ENCODE measurements around the gene CERT1. TPM values are rescaled to one million over a fixed set of nuclear protein-coding genes. Genes with fewer than 3 reads are reported as not detected.
"Not testable (repeated sequence)": the region's sequence is repeated elsewhere in the genome, so short reads cannot be mapped to it uniquely, and the experiment has no call there.

CERT1 gene
- total RNA-seq, 2 experiments from 2014 or later = 33.9 to 39.3 TPM

GRCh38 chr5:75536694-75537360 is 25.4 kb upstream of the CERT1 start:
- POLR2A ChIA-PET = no interaction called here
- peaks cover 19% of the 10 kb centered on the region for H3K9me3 Mint-ChIP-seq

GRCh38 chr5:75536147-75536546 is 24.7 kb upstream of the CERT1 start:
- peaks cover 21% of the 10 kb centered on the region for H3K9me3 Mint-ChIP-seq
- POLR2A ChIA-PET = no interaction called here
- no peak overlapping the region for H3K4me3 Mint-ChIP-seq
- H3K27ac Mint-ChIP-seq = no peak overlapping the region
- ATAC-seq (ENCODE audit: low read depth) (no peak), DNase-seq (no peak)
- H3K4me1 Mint-ChIP-seq = peaks cover 6% of the 10 kb centered on the region
- no peaks in the 10 kb centered on the region for H3K27me3 Mint-ChIP-seq
- peaks cover 49% of the 10 kb centered on the region for H3K36me3 Mint-ChIP-seq

More at GRCh38 chr5:75536694-75537360, 25.4 kb upstream of the CERT1 start:
- Mint-ChIP-seq H3K4me1 (peaks cover 6% of the 10 kb centered on the region), H3K4me3 (no peak overlapping the region), H3K27ac (no peak overlapping the region), H3K27me3 (no peaks in the 10 kb centered on the region), H3K36me3 (peaks cover 46% of the 10 kb centered on the region)
- ATAC-seq (ENCODE audit: low read depth) (no peak), DNase-seq (no peak)

- no peaks in the 10 kb centered on the region for H3K27me3 Mint-ChIP-seq
- H3K36me3 Mint-ChIP-seq = peaks cover 48% of the 10 kb centered on the region
- no peak overlapping the region for H3K4me3 Mint-ChIP-seq
- H3K27ac Mint-ChIP-seq = no peak overlapping the region
- POLR2A ChIA-PET = no interaction called here
- DNase-seq (no peak), ATAC-seq (ENCODE audit: low read depth) (no peak)
- peaks cover 8% of the 10 kb centered on the region for H3K4me1 Mint-ChIP-seq
- peaks cover 21% of the 10 kb centered on the region for H3K9me3 Mint-ChIP-seq
Observed at GRCh38 chr5:75534734-75535133, 23.3 kb upstream of the CERT1 start.

GRCh38 chr5:75533716-75534115 is 22.3 kb upstream of the CERT1 start:
- H3K27ac Mint-ChIP-seq; DNase-seq; H3K4me1 Mint-ChIP-seq; ATAC-seq (ENCODE audit: low read depth); H3K4me3 Mint-ChIP-seq; POLR2A ChIA-PET; H3K27me3 Mint-ChIP-seq: not testable (repeated sequence)
- H3K36me3 Mint-ChIP-seq = peaks cover 51% of the 10 kb centered on the region
- H3K9me3 Mint-ChIP-seq = peaks cover 21% of the 10 kb centered on the region

DNA sequence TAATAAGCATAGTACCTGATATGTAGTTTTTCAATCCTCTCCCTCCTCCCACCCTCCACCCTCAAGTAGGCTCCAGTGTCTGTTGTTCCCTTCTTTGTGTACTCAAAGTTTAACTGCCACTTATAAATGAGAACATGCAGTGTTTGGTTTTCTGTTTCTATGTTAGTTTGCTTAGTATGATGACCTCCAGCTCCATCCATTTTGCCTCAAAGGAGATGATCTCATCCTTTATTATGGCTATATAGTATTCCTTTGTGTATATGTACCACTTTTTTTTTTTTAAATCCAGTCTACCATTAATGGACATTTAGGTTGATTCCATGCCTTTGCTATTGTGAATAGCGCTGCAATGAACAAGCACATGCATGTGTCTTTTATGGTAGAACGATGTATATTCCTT is 20.8 kb upstream of the CERT1 start:
- Mint-ChIP-seq H3K27ac (no peak overlapping the region), H3K27me3 (no peaks in the 10 kb centered on the region), H3K36me3 (peaks cover 49% of the 10 kb centered on the region), H3K4me1 (peaks cover 9% of the 10 kb centered on the region), H3K9me3 (peaks cover 21% of the 10 kb centered on the region), H3K4me3 (no peak overlapping the region)
- POLR2A ChIA-PET = no interaction called here
- DNase-seq (no peak), ATAC-seq (ENCODE audit: low read depth) (no peak)

- Mint-ChIP-seq H3K27me3 (no peaks in the 10 kb centered on the region), H3K36me3 (peaks cover 36% of the 10 kb centered on the region), H3K9me3 (peaks cover 11% of the 10 kb centered on the region), H3K4me3 (no peak overlapping the region), H3K4me1 (peaks cover 19% of the 10 kb centered on the region), H3K27ac (no peak overlapping the region)
- POLR2A ChIA-PET = no interaction called here
- DNase-seq (no peak), ATAC-seq (ENCODE audit: low read depth) (no peak)
Observed at GRCh38 chr5:75529185-75529584, 17.8 kb upstream of the CERT1 start.

DNA sequence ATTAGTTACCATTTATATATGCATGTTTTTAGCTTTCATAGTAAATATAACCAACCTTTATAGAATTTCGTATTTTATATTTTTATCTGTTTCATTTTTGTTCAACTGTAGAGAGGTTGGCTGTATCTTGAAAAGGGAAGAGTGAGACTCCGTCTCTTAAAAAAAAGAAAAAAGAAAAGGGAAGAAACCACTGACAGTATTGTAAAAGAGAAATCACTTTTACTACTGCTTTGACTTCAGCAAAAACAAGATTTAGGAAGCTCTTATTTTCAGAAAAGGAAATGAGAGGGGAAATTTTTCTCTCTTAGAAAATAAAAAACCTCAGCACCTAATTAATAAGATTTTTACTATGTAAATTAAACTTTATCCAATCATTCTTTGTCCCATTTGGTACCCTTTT is 14.6 kb upstream of the CERT1 start:
- ATAC-seq (ENCODE audit: low read depth) (no peak), DNase-seq (no peak)
- H3K4me3 Mint-ChIP-seq = no peak overlapping the region
- no peaks in the 10 kb centered on the region for H3K27me3 Mint-ChIP-seq
- H3K9me3 Mint-ChIP-seq = peaks cover 3% of the 10 kb centered on the region
- H3K4me1 Mint-ChIP-seq = peaks cover 28% of the 10 kb centered on the region
- POLR2A ChIA-PET = no interaction called here
- H3K36me3 Mint-ChIP-seq = peaks cover 27% of the 10 kb centered on the region
- no peak overlapping the region for H3K27ac Mint-ChIP-seq

- ATAC-seq (ENCODE audit: low read depth) (no peak), DNase-seq (no peak)
- Mint-ChIP-seq H3K4me3 (no peak overlapping the region), H3K4me1 (peaks cover 28% of the 10 kb centered on the region), H3K27me3 (no peaks in the 10 kb centered on the region), H3K36me3 (peaks cover 33% of the 10 kb centered on the region), H3K27ac (no peak overlapping the region), H3K9me3 (peaks cover 7% of the 10 kb centered on the region)
- POLR2A ChIA-PET = no interaction called here
Observed at GRCh38 chr5:75525344-75525743, 13.9 kb upstream of the CERT1 start.

GRCh38 chr5:75524591-75524990 is 13.2 kb upstream of the CERT1 start:
- H3K4me1 Mint-ChIP-seq = peaks cover 29% of the 10 kb centered on the region
- no peaks in the 10 kb centered on the region for H3K27me3 Mint-ChIP-seq
- no peak overlapping the region for H3K4me3 Mint-ChIP-seq
- H3K9me3 Mint-ChIP-seq = peaks cover 9% of the 10 kb centered on the region
- peaks cover 35% of the 10 kb centered on the region for H3K36me3 Mint-ChIP-seq
- POLR2A ChIA-PET = no interaction called here
- ATAC-seq (ENCODE audit: low read depth) = no peak
- H3K27ac Mint-ChIP-seq = no peak overlapping the region
- no peak for DNase-seq

GRCh38 chr5:75524071-75524470 is 12.6 kb upstream of the CERT1 start:
- POLR2A ChIA-PET = interaction anchor here (0.6 kb wide), 1 partner anchor 1203 kb away, joined by 4 read pairs; no protein-coding TSS in a partner anchor
- peaks cover 34% of the 10 kb centered on the region for H3K4me1 Mint-ChIP-seq
- H3K4me3 Mint-ChIP-seq = peak overlapping the region; percentile 23
- ATAC-seq (ENCODE audit: low read depth) (no peak), DNase-seq (no peak)
- no peaks in the 10 kb centered on the region for H3K27me3 Mint-ChIP-seq
- peaks cover 40% of the 10 kb centered on the region for H3K36me3 Mint-ChIP-seq
- peak overlapping the region; percentile 45 for H3K27ac Mint-ChIP-seq
- peaks cover 11% of the 10 kb centered on the region for H3K9me3 Mint-ChIP-seq

DNA sequence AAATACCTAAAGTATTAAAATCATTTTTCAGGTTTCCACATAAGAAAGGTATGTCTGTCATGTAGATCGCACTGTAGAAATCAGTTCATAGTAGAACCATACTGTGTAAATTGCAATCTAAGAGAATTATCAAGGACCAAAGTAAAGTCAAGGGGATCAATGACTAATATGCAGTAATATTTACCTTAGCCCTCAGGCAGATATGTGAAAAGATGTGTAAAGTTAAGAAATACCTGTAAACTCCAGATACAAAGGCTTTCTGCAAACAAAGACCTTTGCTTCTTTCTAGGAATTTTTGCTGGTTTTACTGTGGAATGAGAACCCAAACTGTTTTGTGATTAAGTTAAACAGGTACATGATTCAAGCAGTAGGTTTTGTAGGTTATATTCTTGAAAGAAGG is 11.8 kb upstream of the CERT1 start:
- POLR2A ChIA-PET = no interaction called here
- Mint-ChIP-seq H3K4me1 (peaks cover 33% of the 10 kb centered on the region), H3K27me3 (no peaks in the 10 kb centered on the region), H3K9me3 (peaks cover 11% of the 10 kb centered on the region), H3K4me3 (peak overlapping the region; percentile 23), H3K27ac (no peak overlapping the region), H3K36me3 (peaks cover 42% of the 10 kb centered on the region)
- no peak for ATAC-seq (ENCODE audit: low read depth)
- no peak for DNase-seq

GRCh38 chr5:75522542-75522941 is 11.1 kb upstream of the CERT1 start:
- H3K4me3 Mint-ChIP-seq = no peak overlapping the region
- POLR2A ChIA-PET = interaction anchor here (0.6 kb wide), 1 partner anchor 70 kb away, joined by 3 read pairs; no protein-coding TSS in a partner anchor
- peaks cover 47% of the 10 kb centered on the region for H3K36me3 Mint-ChIP-seq
- no peak for DNase-seq
- H3K27ac Mint-ChIP-seq = no peak overlapping the region
- no peak for ATAC-seq (ENCODE audit: low read depth)
- H3K9me3 Mint-ChIP-seq = peaks cover 11% of the 10 kb centered on the region
- peaks cover 34% of the 10 kb centered on the region for H3K4me1 Mint-ChIP-seq
- no peaks in the 10 kb centered on the region for H3K27me3 Mint-ChIP-seq

GRCh38 chr5:75522025-75522424 is 10.6 kb upstream of the CERT1 start:
- no peak for DNase-seq
- Mint-ChIP-seq H3K4me3 (no peak overlapping the region), H3K4me1 (peaks cover 34% of the 10 kb centered on the region), H3K27ac (no peak overlapping the region), H3K9me3 (peaks cover 11% of the 10 kb centered on the region), H3K27me3 (no peaks in the 10 kb centered on the region), H3K36me3 (peaks cover 50% of the 10 kb centered on the region)
- POLR2A ChIA-PET = no interaction called here
- ATAC-seq (ENCODE audit: low read depth) = no peak

DNA sequence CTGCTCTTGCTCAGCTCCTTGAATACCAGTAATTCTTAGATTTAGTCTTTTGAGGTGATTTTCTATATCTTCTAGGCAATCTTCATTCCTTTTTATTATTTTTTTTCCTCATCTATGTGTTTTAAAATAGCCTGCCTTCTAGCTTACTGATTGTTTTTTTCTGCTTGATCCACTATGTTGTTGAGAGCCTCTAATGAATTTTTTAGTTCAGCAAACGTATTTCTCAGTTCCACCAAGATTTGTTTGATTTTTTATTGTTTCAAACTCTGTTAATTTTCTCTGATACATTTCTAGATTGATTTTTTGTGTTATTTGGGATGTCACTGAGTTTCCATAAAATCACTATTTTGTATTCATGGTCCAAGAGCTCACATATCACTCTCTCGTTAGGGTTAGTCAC is 9.8 kb upstream of the CERT1 start:
- H3K36me3 Mint-ChIP-seq = peaks cover 51% of the 10 kb centered on the region
- POLR2A ChIA-PET = no interaction called here

More for the DNA sequence above, 9.8 kb upstream of the CERT1 start:
- H3K27me3 Mint-ChIP-seq = no peaks in the 10 kb centered on the region
- peaks cover 11% of the 10 kb centered on the region for H3K9me3 Mint-ChIP-seq
- H3K4me1 Mint-ChIP-seq = peaks cover 36% of the 10 kb centered on the region
- ATAC-seq (ENCODE audit: low read depth) = no peak
- no peak overlapping the region for H3K27ac Mint-ChIP-seq
- H3K4me3 Mint-ChIP-seq = no peak overlapping the region
- no peak for DNase-seq
